HG03432 (cell line): ENCODE data around the gene NKX2-2.

Source experiments
- ATAC-seq: cut with Tn5 transposase; IDR thresholded peaks from one replicate; pipeline ENCODE4 v1.9.1; 2021; ENCODE audit warnings: mild to moderate bottlenecking, moderate library complexity; ENCODE audit not compliant: unreplicated experiment

The NKX2-2 gene

GRCh38 chr20:21522481-21523280 is 8.8 kb upstream of the NKX2-2 start:
- ATAC-seq: no peak

- ATAC-seq: no peak
These were observed 8.0 kb upstream of the NKX2-2 start for GRCh38 chr20:21521596-21522480.

- ATAC-seq: no peak
These were observed 7.1 kb upstream of the NKX2-2 start for GRCh38 chr20:21520702-21521595.

DNA sequence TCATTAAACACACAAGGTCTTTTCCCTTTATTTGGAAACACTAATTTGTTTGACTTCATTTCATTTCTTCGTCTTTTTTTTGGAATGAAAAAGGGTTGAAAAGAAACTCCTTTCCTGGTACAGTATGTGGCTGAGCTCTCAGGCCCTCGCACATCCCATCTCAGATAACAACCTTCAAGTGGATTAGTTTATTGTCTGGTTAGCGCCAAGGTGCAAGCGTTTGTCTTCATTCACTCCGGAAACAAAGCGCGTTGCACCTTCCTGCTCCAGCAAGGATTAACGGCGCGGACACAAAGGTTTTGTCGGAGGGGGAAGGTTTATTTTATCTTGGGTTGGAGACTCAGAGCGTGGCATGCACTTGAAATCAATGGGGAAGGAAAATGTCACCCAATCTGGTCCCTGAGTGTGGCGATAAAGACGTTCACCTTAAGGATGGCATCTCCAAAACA is 5.3 kb upstream of the NKX2-2 start:
- no peak for ATAC-seq

- ATAC-seq: no peak
These were observed 4.6 kb upstream of the NKX2-2 start for GRCh38 chr20:21518292-21518991.

DNA sequence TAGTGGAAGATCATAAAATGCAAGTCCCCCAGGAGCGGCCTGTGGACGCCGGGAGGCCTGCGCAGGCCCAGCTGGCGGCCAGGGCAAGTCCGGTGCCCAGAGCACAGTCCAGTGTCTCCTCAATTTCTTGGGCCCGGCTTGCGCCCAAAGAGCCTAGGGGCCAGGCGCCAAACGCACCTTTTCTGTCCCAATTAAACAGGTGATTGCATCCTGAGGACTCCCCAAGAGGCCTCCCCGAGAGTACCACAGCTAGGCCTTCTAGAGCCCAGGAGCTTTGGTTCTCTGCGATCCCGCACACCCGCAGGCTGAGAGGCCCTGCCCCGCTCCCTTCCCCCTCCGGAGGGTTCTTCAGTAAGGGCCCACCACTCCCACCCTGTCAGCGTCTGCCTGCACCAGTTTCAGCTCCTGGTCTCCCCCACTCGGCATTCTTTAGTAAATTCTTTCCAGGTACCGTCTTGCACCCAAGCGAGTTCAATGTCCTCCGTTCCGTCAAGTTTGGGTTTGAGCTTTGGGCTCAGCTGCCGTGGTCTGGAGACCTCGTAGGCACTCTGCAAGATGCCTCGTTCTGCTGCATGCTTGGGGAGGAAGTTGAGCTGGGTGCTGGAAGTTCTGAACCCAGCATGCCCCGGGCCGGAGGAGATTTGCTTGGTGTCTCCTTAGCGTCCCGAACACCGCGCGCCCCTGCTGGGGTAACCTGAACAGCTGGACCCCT is 3.9 kb upstream of the NKX2-2 start:
- no peak for ATAC-seq

GRCh38 chr20:21516861-21517565 is 3.1 kb upstream of the NKX2-2 start:
- no peak for ATAC-seq

DNA sequence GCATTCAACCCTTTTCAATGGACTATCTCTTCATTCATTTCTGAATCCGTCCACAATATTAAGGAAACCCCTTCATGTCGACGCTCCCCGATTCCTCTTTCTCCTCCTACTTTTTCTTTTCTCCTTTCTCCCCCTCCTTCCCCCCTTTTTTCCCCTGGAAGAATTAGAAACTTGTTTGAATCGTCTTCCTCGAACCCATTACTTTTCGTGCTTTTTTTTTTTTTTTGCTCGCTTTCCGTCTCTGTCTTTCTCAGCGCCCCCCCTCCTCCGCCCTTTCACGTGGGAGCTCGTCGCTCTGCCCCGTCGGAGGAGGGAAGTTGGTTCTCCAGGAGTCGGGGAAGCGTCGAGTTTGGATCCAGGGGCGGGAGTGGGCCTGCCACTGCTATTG is 2.3 kb upstream of the NKX2-2 start:
- ATAC-seq: no peak

DNA sequence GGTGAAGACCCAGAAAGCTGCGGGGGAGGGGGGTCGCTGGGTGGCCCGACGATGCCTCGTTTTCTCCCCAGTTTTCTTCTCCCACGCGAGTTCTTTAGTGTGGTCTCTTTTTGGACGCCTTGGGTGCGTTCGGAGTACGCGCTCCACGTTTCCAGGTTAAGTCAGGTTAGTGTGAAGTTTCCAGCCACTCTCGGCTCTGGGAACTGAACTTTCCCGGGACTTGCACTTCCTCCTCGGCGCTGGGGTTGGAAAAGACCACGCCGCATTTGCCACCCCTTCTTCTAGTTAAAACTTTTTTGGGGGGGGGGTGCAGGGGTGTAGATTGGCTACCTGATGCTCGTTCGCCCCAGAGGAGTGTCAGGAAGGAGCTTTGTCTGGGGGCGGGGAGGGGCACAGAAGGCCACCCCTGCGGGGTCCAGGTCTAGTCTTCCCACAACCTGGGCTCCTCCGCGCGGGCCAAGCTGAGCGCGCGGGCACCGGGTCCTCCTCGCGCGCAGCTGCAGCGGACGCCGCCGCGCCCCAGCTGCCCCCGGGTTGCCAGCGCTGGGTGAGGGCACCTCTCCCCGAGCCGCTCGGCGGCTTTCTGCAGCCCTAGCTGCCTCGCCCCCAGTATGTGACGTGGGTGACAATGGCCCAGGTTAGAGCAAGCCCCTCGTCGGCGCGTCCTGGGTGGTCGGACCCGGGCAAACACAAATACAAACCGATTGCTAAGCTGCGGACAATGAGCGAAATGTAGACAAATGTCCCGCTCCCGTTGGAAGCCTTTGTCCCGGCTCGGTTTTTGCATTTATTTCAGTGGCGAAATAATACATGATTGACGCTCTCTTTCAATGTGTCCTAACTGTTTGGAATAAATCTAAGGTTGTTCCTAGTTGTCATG is 1.7 kb upstream of the NKX2-2 start:
- ATAC-seq: no peak

- ATAC-seq: no peak
These were observed 838 bp upstream of the NKX2-2 start for GRCh38 chr20:21514553-21515251.

DNA sequence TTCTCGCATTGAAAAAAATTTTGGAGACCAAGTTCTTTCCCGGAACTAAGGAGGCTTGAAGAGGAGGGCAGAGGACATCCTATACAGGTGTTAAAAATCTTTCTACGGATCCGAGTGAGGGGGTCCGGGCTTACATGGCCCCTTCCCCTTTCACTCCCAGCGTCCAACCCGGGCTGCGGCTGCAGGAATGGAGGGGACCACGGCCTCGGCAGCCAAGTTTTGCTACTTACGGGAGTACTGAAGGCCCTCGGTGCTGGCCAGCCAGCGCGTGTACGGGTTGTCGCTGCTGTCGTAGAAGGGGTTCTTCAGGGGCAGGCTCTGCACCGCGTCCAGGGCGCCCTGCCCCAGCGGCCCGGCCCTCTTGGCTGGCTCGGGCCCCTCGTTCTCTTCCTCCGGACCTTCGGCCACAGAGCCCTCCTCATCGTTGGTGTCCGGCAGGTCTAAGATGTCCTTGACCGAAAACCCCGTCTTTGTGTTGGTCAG is 642 bp downstream of the NKX2-2 start:
- ATAC-seq: no peak

GRCh38 chr20:21512634-21513180 is 1.2 kb downstream of the NKX2-2 start:
- ATAC-seq: no peak

DNA sequence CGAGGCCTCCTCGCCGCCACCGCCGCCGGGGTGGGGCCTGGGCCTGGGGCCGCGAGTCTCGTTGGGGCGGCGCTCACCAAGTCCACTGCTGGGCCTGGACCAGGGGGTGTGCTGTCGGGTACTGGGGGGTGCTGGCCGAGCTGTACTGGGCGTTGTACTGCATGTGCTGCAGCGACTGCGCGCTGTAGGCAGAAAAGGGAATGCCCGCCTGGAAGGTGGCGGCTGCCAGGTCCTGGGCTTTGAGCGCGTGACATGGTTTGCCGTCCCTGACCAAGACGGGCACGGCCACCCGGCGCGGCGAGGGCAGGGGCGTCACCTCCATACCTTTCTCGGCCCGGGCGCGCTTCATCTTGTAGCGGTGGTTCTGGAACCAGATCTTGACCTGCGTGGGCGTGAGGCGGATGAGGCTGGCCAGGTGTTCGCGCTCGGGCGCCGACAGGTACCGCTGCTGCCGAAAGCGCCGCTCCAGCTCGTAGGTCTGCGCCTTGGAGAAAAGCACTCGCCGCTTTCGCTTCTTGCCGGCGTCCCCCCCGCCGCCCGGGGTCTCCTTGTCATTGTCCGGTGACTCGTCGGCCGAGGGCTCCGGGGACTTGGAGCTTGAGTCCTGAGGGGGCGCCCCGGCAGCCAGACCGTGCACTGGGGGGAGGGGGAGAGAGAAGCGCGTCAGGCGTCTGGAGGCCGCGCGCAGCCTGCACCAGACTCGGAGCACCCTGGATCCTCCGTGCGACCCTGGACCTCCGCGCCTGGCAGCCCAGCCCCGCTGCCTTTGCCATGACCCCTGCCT is 1.8 kb downstream of the NKX2-2 start:
- no peak for ATAC-seq

DNA sequence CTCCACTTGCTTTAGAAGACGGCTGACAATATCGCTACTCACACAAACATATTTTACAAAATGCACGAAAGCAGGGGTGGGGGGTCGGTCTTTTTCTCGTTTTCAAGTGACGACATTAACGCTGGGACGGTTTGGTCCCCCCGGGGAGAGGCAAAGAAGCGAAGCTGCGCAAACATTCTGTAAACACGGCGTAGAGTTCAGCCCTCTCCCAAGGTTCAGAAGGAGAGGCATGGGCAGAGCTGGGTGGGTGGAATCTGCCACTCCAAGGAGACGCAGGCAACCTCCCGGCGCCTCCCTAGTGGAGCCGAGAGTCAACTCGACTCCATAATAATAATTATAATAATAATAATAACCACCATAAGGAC is 2.4 kb downstream of the NKX2-2 start:
- no peak for ATAC-seq

DNA sequence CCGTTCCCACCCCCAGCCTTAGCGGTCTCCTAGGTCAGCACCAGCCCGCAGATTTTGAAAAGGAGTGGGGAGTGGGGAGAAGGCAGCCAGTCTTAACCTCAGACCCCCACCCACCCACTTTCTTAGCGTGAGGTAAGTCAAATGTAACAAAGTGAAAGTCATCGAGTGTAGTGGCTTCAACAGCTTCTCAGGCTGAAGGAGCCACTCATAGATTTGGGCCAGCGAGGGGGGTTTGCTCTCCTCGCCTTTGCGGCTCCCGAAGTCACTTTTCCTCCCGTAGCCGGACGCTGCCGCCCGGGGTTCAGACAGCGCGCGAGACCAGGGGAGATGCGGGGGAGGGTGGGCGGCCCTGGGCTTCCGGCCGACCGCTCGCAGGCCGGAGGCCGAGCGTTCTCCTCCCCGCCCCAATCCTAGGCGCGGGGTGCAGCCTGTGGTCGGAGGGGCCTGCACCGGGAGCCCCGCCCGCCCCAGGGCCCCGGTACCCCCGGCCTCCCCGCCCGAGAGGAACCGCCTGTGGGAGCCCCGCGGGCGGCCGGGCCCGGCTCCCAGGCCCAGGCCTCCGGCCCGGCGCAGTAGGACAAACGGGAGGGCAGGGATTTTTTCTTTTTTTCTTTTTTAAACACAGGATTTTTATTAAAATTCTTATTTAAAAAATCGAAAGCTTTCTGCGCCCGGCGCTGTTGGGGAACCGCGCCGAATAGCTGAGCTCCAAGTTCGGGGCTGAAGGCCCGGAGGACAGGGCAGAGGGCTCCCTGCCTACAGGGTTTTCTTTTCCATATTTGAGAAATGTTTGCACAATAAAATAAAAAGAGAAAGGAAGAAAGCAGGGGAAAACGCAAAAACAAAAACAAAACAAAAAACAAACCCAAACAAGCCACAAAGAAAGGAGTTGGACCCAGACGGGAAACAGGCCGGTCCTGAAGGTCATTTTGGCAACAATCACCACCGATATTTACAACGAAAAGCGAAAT is 3.2 kb downstream of the NKX2-2 start:
- no peak for ATAC-seq
